GM12874 (cell line): ENCODE results near the gene TTC33.

ENCODE experiments used
- CTCF ChIP-seq: IDR thresholded peaks from 2 replicates; pipeline ENCODE4 v1.5.1; 2011; ENCODE audit warnings: low read depth, mild to moderate bottlenecking, control low read depth, low read length, moderate library complexity; ENCODE audit not compliant: insufficient read depth

The TTC33 gene

GRCh38 chr5:40655138-40655537 lies 100.6 kb downstream of the TTC33 start:
- no peak for TF ChIP-seq CTCF

- TF ChIP-seq CTCF = no peak
Observed at GRCh38 chr5:40654377-40654991, 101.3 kb downstream of the TTC33 start.

GRCh38 chr5:40653221-40654022 lies 102.3 kb downstream of the TTC33 start:
- TF ChIP-seq CTCF = no peak

- no peak for TF ChIP-seq CTCF
Observed at GRCh38 chr5:40652441-40653220, 103.1 kb downstream of the TTC33 start.

- TF ChIP-seq CTCF = no peak
Observed at GRCh38 chr5:40651201-40651600, 104.6 kb downstream of the TTC33 start.

- no peak for TF ChIP-seq CTCF
Observed at GRCh38 chr5:40649463-40650030, 106.2 kb downstream of the TTC33 start.

GRCh38 chr5:40648150-40648549 lies 107.6 kb downstream of the TTC33 start:
- TF ChIP-seq CTCF = no peak
